Neuronal stem cell (in vitro differentiated cells): ENCODE results near the gene PGS1.

ENCODE experiments used
- DNase-seq: peaks from one replicate; pipeline ENCODE4 v3.0.0-alpha.2; 2013; ENCODE audit warnings: low spot score
- H2AFZ ChIP-seq: one replicate; pipeline ENCODE4 v1.6.1; 2013; ENCODE audit warnings: mild to moderate bottlenecking, low read length, inconsistent platforms
- H2AK5ac ChIP-seq: 2 replicates; pipeline ENCODE4 v1.6.1; 2013; ENCODE audit warnings: low read depth, mild to moderate bottlenecking, inconsistent platforms, low read length, moderate library complexity, mixed read lengths
- H2BK120ac ChIP-seq: 2 replicates; pipeline ENCODE4 v1.6.1; 2013; ENCODE audit warnings: low read depth, mild to moderate bottlenecking, inconsistent platforms, low read length, moderate library complexity, mixed read lengths
- H2BK12ac ChIP-seq: one replicate; pipeline ENCODE4 v1.6.1; 2013; ENCODE audit warnings: low read length, inconsistent platforms
- H2BK15ac ChIP-seq: 2 replicates; pipeline ENCODE4 v1.6.1; 2013; ENCODE audit warnings: mild to moderate bottlenecking, low read length, inconsistent platforms, mixed read lengths
- H2BK5ac ChIP-seq: one replicate; pipeline ENCODE4 v1.6.1; 2013; ENCODE audit warnings: inconsistent platforms, mild to moderate bottlenecking, low read length, moderate library complexity
- H3K14ac ChIP-seq: one replicate; pipeline ENCODE4 v1.6.1; 2013; ENCODE audit warnings: low read length, inconsistent platforms
- H3K18ac ChIP-seq: 2 replicates; pipeline ENCODE4 v1.6.1; 2013; ENCODE audit warnings: low read length, inconsistent platforms
- H3K23ac ChIP-seq: 2 replicates; pipeline ENCODE4 v1.6.1; 2013; ENCODE audit warnings: low read depth, mild to moderate bottlenecking, mixed read lengths, low read length, inconsistent platforms; ENCODE audit not compliant: poor library complexity
- H3K27ac ChIP-seq: replicated peaks from 3 replicates; pipeline ENCODE4 v1.5.1; 2013; ENCODE audit warnings: low read length, inconsistent platforms
- H3K27me3 ChIP-seq, 3 experiments: 2 replicates each; pipeline ENCODE4 v1.6.1; 2013; ENCODE audit warnings: low read length in 3 of 3, mild to moderate bottlenecking in 2 of 3, inconsistent platforms in 1 of 3, low read depth in 1 of 3, mixed read lengths in 1 of 3, moderate library complexity in 1 of 3; ENCODE audit not compliant: control insufficient read depth in 3 of 3, insufficient read depth in 3 of 3
- H3K36me3 ChIP-seq, 2 donors: replicated peaks in 1 of 2; 2 replicates each; pipeline ENCODE4 v1.6.1; 2013; ENCODE audit warnings: low read length in 2 of 2; ENCODE audit not compliant: control insufficient read depth in 2 of 2, insufficient read depth in 2 of 2
- H3K4ac ChIP-seq: 2 replicates; pipeline ENCODE4 v1.6.1; 2013; ENCODE audit warnings: inconsistent platforms, mild to moderate bottlenecking, low read length, moderate library complexity
- H3K4me1 ChIP-seq, 2 donors: 1 replicate in 1 of 2; 2 replicates in 1 of 2; pipeline ENCODE4 v1.6.1; 2013; ENCODE audit warnings: low read length in 2 of 2, low read depth in 1 of 2; ENCODE audit not compliant: control insufficient read depth in 2 of 2, insufficient read depth in 1 of 2
- H3K4me2 ChIP-seq: one replicate; pipeline ENCODE4 v1.6.1; 2013; ENCODE audit warnings: mild to moderate bottlenecking, low read length, inconsistent platforms; ENCODE audit not compliant: insufficient read depth, poor library complexity, severe bottlenecking
- H3K4me3 ChIP-seq, 2 donors: 2 replicates each; pipeline ENCODE4 v1.5.1; 2013; ENCODE audit warnings: low read length in 2 of 2, mild to moderate bottlenecking in 2 of 2, inconsistent platforms in 1 of 2, moderate library complexity in 1 of 2
- H3K79me1 ChIP-seq: one replicate; pipeline ENCODE4 v1.6.1; 2013; ENCODE audit warnings: low read depth, mild to moderate bottlenecking, inconsistent platforms, low read length, moderate library complexity
- H3K9ac ChIP-seq: one replicate; pipeline ENCODE4 v1.6.1; 2013; ENCODE audit warnings: mild to moderate bottlenecking, low read depth, low read length, inconsistent platforms; ENCODE audit not compliant: poor library complexity
- H3K9me3 ChIP-seq, 2 donors: replicated peaks in 1 of 2; 2 replicates each; pipeline versions ENCODE3 to v1.6.1; 2013; ENCODE audit warnings: low read length in 2 of 2, mild to moderate bottlenecking in 2 of 2, inconsistent platforms in 1 of 2, low read depth in 1 of 2, mixed read lengths in 1 of 2, moderate library complexity in 1 of 2; ENCODE audit not compliant: control insufficient read depth in 2 of 2, insufficient read depth in 1 of 2
- H4K8ac ChIP-seq: one replicate; pipeline ENCODE4 v1.6.1; 2013; ENCODE audit warnings: low read depth, mild to moderate bottlenecking, inconsistent platforms, low read length, moderate library complexity
- H4K91ac ChIP-seq: one replicate; pipeline ENCODE4 v1.6.1; 2013; ENCODE audit warnings: low read length, low read depth, mild to moderate bottlenecking, inconsistent platforms; ENCODE audit not compliant: poor library complexity
- WGBS, 2 donors: extraction: QIAGEN DNeasy Blood & Tissue Kit; methylation state at CpG; one replicate each; pipeline ENCODE4 v1.1.7; 2013; ENCODE audit warnings: missing lambda C conversion rate in 2 of 2, mixed read lengths in 1 of 2; ENCODE audit not compliant: insufficient read length in 2 of 2, insufficient replicate concordance in 1 of 2; ENCODE audit errors: extremely low coverage in 2 of 2; 5-methylcytosine and 5-hydroxymethylcytosine counted together

PGS1 gene

GRCh38 chr17:78411241-78411857 is 32.9 kb downstream of the PGS1 start:
- Histone ChIP-seq H4K91ac (no peak overlapping the region), H3K36me3 (peaks cover 32 to 83% of the 10 kb centered on the region in 2 donors), H3K23ac (peak overlapping the region; percentile 48), H3K4ac (no peak overlapping the region), H3K9me3 (no peaks in the 10 kb centered on the region), H2AK5ac (peak overlapping the region; percentile 68), H3K14ac (peak overlapping the region; percentile 15), H2BK12ac (no peak overlapping the region), H2BK5ac (no peak overlapping the region), H3K9ac (no peak overlapping the region), H3K4me2 (no peak overlapping the region), H3K27ac (no peak overlapping the region), H2BK15ac (no peak overlapping the region), H3K79me1 (peaks cover 36% of the 10 kb centered on the region), H2AFZ (no peak overlapping the region), H3K4me1 (peaks cover 0 to 1% of the 10 kb centered on the region in 2 donors), H3K4me3 (no peak overlapping the region), H4K8ac (no peak overlapping the region), H3K27me3 (no peaks in the 10 kb centered on the region), H2BK120ac (no peak overlapping the region), H3K18ac (no peak overlapping the region)
- no CpG with 5 or more reads among the region's 17 CpGs for whole genome bisulfite sequencing, 2 donors
- DNase-seq: no peak

GRCh38 chr17:78412403-78412802 is 34.0 kb downstream of the PGS1 start:
- Histone ChIP-seq H2BK12ac (no peak overlapping the region), H3K79me1 (peaks cover 29% of the 10 kb centered on the region), H2BK15ac (no peak overlapping the region), H3K27me3 (no peaks in the 10 kb centered on the region), H4K8ac (no peak overlapping the region), H3K9me3 (no peaks in the 10 kb centered on the region), H3K9ac (no peak overlapping the region), H2AK5ac (no peak overlapping the region), H2BK120ac (no peak overlapping the region), H3K27ac (no peak overlapping the region), H2BK5ac (no peak overlapping the region), H3K4ac (no peak overlapping the region), H3K4me2 (no peak overlapping the region), H3K18ac (no peak overlapping the region), H4K91ac (no peak overlapping the region), H3K4me1 (peaks cover 0 to 1% of the 10 kb centered on the region in 2 donors), H3K4me3 (no peak overlapping the region), H3K23ac (no peak overlapping the region), H2AFZ (no peak overlapping the region), H3K14ac (no peak overlapping the region), H3K36me3 (peaks cover 26 to 83% of the 10 kb centered on the region in 2 donors)
- WGBS, 2 donors: no CpG with 5 or more reads among the region's 10 CpGs
- DNase-seq: no peak

GRCh38 chr17:78414178-78415162 is 36.0 kb downstream of the PGS1 start:
- H2BK12ac ChIP-seq: peak overlapping the region; percentile 63
- no peak overlapping the region for H3K4me3 ChIP-seq
- peak overlapping the region; percentile 33 for H2BK15ac ChIP-seq
- H3K9me3 ChIP-seq: peaks cover 0 to 1% of the 10 kb centered on the region in 2 donors
- no peak overlapping the region for H2BK5ac ChIP-seq
- H3K4me2 ChIP-seq: peak overlapping the region; percentile 4
- peak overlapping the region; percentile 74 for H3K9ac ChIP-seq
- H4K8ac ChIP-seq: no peak overlapping the region
- no peak overlapping the region for H2BK120ac ChIP-seq
- no peaks in the 10 kb centered on the region for H3K27me3 ChIP-seq
- H3K23ac ChIP-seq: peak overlapping the region; percentile 10
- no CpG with 5 or more reads among the region's 34 CpGs for WGBS, 2 donors
- no peak overlapping the region for H2AK5ac ChIP-seq
- peaks cover 20% of the 10 kb centered on the region for H3K79me1 ChIP-seq
- H3K18ac ChIP-seq: peak overlapping the region; percentile 44
- DNase-seq: no peak
- H3K14ac ChIP-seq: peak overlapping the region; percentile 84
- H3K4ac ChIP-seq: peak overlapping the region; percentile 94
- no peak overlapping the region for H2AFZ ChIP-seq
- no peak overlapping the region for H3K27ac ChIP-seq
- H3K4me1 ChIP-seq: no peaks in the 10 kb centered on the region
- H3K36me3 ChIP-seq: peaks cover 24 to 81% of the 10 kb centered on the region in 2 donors
- no peak overlapping the region for H4K91ac ChIP-seq
